Measurements from ENCODE around the gene TUBB4B.

The TUBB4B gene

DNA sequence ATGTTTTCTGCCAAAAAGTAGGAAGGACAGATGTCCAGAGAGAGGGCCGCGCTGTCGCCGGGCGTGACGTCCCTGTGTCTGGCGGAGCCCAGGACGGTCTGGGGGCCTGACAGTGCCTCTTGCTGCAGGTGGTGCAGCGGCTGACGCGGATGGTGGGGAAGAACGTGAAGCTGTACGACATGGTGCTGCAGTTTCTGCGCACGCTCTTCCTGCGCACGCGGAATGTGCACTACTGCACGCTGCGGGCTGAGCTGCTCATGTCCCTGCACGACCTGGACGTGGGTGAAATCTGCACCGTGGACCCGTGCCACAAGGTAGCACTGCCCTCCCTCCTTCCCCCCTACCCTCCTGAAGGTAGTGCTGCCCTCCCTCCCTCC lies 21.8 kb downstream of the TUBB4B start:
- DNase-seq (ENCODE audit: low spot score): no peak
- H3K4me3 ChIP-seq: no peak overlapping the region
- no peak overlapping the region for H3K27ac ChIP-seq
- TF ChIP-seq, protein P1, sequence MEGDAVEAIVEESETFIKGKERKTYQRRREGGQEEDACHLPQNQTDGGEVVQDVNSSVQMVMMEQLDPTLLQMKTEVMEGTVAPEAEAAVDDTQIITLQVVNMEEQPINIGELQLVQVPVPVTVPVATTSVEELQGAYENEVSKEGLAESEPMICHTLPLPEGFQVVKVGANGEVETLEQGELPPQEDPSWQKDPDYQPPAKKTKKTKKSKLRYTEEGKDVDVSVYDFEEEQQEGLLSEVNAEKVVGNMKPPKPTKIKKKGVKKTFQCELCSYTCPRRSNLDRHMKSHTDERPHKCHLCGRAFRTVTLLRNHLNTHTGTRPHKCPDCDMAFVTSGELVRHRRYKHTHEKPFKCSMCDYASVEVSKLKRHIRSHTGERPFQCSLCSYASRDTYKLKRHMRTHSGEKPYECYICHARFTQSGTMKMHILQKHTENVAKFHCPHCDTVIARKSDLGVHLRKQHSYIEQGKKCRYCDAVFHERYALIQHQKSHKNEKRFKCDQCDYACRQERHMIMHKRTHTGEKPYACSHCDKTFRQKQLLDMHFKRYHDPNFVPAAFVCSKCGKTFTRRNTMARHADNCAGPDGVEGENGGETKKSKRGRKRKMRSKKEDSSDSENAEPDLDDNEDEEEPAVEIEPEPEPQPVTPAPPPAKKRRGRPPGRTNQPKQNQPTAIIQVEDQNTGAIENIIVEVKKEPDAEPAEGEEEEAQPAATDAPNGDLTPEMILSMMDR (IDR thresholded peaks at IDR 0.05): no peak

DNA sequence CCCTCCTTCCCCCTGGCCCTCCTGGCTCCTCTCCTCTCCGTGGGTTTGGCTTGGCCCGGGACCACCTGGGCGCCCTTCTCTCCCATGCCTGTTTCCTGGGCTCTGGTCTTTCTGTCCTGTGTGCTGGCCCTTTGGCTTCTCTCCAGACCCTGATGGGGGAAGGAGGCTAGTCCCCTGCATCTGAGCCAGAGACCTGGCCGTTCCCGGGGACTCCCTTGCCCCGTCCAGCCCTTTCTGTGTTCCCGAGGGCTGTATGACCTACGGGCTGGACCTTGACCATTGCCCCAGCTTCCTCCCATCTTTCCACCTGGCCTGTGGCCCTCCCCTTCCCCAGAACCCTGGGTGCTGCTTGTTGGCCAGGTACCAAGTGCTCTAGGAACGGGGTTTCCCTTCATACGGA lies 22.4 kb downstream of the TUBB4B start:
- H3K27ac ChIP-seq: no peak overlapping the region
- TF ChIP-seq, protein P1 (IDR thresholded peaks at IDR 0.05): no peak
- no peak for DNase-seq (ENCODE audit: low spot score)
- H3K4me3 ChIP-seq: no peak overlapping the region

DNA sequence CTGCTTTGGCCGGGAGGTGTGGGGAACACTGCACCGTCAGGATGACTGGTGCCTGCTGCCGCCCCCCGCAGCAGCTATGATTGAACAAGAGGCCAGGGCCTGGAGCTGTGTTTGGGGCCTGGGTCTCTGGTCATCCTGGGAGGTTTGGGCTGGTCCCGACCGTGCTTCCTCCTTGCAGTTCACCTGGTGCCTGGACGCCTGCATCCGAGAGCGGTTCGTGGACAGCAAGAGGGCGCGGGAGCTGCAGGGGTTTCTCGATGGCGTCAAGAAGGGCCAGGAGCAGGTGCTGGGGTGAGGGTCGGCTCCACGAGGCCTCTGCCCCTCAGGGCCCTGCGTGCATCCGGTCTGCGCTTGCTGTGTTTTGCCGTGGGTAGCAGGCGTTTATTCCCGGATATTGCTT lies 23.0 kb downstream of the TUBB4B start:
- H3K27ac ChIP-seq: no peak overlapping the region
- TF ChIP-seq, protein P1 (IDR thresholded peaks at IDR 0.05): no peak
- H3K4me3 ChIP-seq: no peak overlapping the region
- DNase-seq (ENCODE audit: low spot score): no peak

DNA sequence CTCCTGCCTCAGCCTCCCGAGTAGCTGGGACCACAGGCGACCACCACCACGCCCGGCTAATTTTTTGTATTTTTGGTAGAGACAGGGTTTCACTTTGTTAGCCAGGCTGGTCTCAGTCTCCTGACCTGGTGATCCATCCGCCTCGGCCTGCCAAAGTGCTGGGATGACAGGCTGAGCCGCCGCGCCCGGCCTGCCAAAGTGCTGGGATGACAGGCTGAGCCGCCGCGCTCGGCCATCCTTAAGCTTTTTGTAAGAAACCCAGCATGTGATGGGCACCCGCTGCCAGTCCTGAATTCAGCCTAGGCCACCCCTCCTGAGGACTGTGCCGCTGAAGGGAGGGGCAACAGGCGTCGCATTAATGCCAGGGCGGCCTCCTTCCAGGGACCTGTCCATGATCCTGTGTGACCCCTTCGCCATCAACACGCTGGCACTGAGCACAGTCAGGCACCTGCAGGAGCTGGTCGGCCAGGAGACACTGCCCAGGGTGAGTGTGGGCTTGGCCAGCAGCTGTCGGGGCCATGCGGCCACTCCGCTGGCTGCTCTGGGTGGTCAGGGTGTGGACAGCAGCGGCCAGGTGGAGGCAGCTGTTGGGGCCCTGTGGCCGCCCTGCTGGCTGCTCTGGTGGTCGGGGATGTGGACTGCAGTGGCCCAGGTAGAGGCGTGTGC lies 24.5 kb downstream of the TUBB4B start:
- no peak for DNase-seq (ENCODE audit: low spot score)
- Histone ChIP-seq H3K27ac (no peak overlapping the region), H3K4me3 (no peak overlapping the region)
- TF ChIP-seq, protein P1 (IDR thresholded peaks at IDR 0.05): no peak

DNA sequence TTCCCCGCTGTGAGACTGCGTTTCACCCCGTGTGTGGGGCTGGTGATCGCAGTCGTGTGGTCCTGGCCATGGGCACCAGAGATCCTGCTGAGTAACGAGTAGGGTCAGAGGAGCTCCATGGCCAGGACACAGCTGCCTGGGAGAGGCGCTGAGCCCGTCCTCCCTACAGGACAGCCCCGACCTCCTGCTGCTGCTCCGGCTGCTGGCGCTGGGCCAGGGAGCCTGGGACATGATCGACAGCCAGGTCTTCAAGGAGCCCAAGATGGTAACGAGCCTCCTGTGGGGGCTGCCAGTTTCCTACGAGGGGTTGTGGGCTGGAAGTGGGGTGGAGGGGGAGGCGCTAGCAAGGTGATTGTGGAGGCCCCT lies 25.1 kb downstream of the TUBB4B start:
- DNase-seq (ENCODE audit: low spot score): no peak
- TF ChIP-seq, protein P1 (IDR thresholded peaks at IDR 0.05): no peak
- Histone ChIP-seq H3K4me3 (no peak overlapping the region), H3K27ac (no peak overlapping the region)

DNA sequence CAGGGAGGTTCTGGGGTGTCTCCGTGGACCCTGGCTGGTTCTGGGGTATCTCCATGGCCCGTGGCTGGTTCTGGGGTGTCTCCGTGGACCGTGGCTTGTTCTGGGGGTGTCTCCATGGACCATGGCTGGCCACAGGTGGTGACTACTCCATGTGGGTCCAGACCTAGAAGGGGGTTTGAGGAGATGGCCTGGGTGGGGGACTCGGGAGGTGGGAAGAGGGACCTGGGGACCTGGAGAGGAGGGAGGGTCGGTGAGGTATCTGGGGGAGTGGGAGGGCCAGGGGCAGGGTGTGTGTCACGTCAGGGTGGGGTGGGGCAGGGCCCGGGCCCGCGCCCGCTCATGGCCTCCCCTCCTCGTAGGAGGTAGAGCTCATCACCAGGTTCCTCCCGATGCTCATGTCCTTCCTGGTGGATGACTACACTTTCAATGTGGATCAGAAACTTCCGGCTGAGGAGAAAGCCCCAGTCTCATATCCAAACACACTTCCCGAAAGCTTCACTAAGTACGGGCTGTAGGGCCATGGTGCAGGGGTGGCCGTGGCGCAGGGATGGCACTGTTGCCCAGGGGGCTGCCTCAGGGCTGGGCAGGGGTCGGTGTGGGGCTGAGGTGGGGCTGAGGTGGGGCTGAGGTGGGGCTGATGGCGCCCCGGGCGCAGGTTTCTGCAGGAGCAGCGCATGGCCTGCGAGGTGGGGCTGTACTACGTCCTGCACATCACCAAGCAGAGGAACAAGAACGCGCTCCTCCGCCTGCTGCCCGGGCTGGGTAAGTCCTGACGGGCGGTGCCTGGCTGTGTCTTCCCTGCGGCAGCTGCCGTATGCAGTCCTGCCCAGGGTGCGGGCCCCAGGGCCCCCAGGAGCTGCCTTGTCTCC lies 25.7 kb downstream of the TUBB4B start:
- Histone ChIP-seq H3K4me3 (no peak overlapping the region), H3K27ac (no peak overlapping the region)
- TF ChIP-seq, protein P1 (IDR thresholded peaks at IDR 0.05): no peak
- no peak for DNase-seq (ENCODE audit: low spot score)

DNA sequence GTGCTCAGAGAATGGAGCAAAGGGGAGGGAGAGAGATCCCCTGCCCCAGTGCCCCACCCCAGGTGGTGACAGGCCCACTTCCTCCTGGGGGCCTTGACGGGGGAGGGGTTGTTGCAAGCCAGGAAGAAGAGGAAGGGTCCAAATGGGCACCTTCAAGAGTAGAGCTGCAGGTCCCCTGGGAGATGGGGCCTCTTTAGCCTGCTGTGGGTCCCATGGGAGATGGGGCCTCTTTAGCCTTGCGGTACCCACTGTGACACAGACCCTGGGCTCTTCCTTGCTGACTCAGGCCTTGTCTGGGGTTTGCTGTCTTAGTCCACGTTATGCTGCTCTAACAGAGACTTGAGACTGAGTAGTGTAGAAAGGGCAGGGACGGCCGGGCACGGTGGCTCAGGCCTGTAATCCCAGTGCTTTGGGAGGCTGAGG lies 26.9 kb downstream of the TUBB4B start:
- Histone ChIP-seq H3K4me3 (no peak overlapping the region), H3K27ac (peak overlapping the region; percentile 21 to 77)
- TF ChIP-seq, protein P1 (IDR thresholded peaks at IDR 0.05): no peak
- no peak for DNase-seq (ENCODE audit: low spot score)

All from coronary artery (tissue), 2 donors.